ENCODE data around the gene VSIR. TPM values are rescaled to one million over a fixed set of nuclear protein-coding genes. Genes with fewer than 3 reads are reported as not detected.

Gene VSIR
- total and polyA plus RNA-seq, 9 of the 15 experiments (the other 6 are each of a cell fraction or from before 2014, with no cell fraction given) = 0.14 to 20.5 (median 9.3) TPM

DNA sequence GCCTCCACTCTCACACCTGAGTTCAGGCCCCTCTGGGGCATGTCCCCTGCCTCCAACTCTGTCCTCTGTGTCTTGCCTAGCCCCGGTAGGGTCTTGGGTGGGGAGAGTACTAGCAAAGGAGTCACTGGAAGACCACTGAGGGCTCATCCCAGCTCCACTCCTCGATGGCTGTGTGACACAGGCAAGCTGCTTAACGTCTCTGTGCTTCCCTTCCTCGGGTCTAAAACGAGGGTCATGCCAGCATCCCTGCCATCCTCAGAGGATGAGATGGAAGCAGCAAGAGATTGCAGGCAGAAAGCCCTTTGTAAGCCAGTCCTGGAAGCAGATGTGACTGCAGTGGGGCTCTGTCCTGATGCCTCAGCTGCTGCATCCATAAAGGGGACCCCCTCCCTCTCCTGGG is 38.5 kb downstream of the VSIR start:
- POLR2A ChIA-PET = interaction anchor here (0.5 to 1.1 kb wide), 3 partner anchors 12 to 1060 kb away, joined by 3 read pairs; no protein-coding TSS in a partner anchor
- no peak overlapping the region for H3K4me2 ChIP-seq (ENCODE audit: insufficient read depth, low read length)
- intact Hi-C loops (cut with micrococcal nuclease) = no loop called here

DNA sequence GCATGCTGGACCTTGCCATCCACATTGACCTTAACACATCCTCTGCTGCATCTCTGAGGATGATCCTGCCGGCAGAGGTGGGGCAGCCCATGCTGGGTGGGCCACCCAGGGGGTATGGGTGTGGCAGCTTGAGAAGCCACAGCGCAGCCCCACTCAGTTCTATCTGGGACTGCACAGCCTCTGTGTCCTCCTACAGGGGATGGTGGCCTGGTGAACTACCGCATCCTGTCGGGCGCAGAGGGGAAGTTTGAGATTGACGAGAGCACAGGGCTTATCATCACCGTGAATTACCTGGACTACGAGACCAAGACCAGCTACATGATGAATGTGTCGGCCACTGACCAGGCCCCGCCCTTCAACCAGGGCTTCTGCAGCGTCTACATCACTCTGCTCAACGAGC is 41.5 kb downstream of the VSIR start:
- ChIA-PET CTCF (ENCODE audit: low intra/inter-chr PET ratio) (no interaction called here), POLR2A (interaction anchor here (0.8 to 1.2 kb wide), 2 partner anchors 9 to 10 kb away, joined by 4 read pairs; no protein-coding TSS in a partner anchor)
- H4K20me1 ChIP-seq (replicated peaks; ENCODE audit: control insufficient read depth, insufficient read depth, low read length) = no peaks in the 10 kb centered on the region
- DNase-seq (ENCODE audit: extremely low read depth in 1 of 4, low spot score in 3 of 4) (peak in 1 of 4 experiments; percentile 27), FAIRE-seq (peak; percentile 72), ATAC-seq (no peak)
- H3K9me1 ChIP-seq (ENCODE audit: control insufficient read depth, insufficient read depth, low read length) = no peaks in the 10 kb centered on the region
- H3K9me3 ChIP-seq (replicated peaks; ENCODE audit: control insufficient read depth, insufficient read depth, low read depth, low read length) = no peaks in the 10 kb centered on the region
- peaks cover 19 to 61% of the 10 kb centered on the region in 2 experiments for H3K4me1 ChIP-seq (replicated peaks in 1 of 2; ENCODE audit: control insufficient read depth in 2 of 2, insufficient read depth in 2 of 2, low read length in 2 of 2)
- no peaks in the 10 kb centered on the region; a peak in 1 of 5 replicates for H3K27me3 ChIP-seq (ENCODE audit: control insufficient read depth in 2 of 2, insufficient read depth in 2 of 2, low read length in 2 of 2)
- no peaks in the 10 kb centered on the region for H3K79me2 ChIP-seq (ENCODE audit: control insufficient read depth, insufficient read depth, low read length)
- in situ Hi-C loops (cut with MboI) = no loop called here
- H3K27ac ChIP-seq (ENCODE audit: extremely low read depth, low read depth, low read length) = no peak overlapping the region
- H3K4me2 ChIP-seq (ENCODE audit: insufficient read depth, low read length) = no peak overlapping the region
- intact Hi-C loops (cut with micrococcal nuclease) = no loop called here
- TF ChIP-seq RAD21 (CRISPR knock-in tag; conservative IDR thresholded peaks at IDR 0.05 in 1 of 2, IDR thresholded peaks at IDR 0.05 in 1 of 2) = peak in 1 of 2 experiments; percentile 14; a peak in 1 of 4 replicates
- peak; percentile 12 for TF ChIP-seq MEIS2 (IDR thresholded peaks at IDR 0.05; ENCODE audit: partially characterized antibody)
- TF ChIP-seq MYC (IDR thresholded peaks at IDR 0.05; ENCODE audit: low read depth, low read length) = no peak
- TF ChIP-seq MYC (CRISPR knock-in tag; IDR thresholded peaks at IDR 0.05; ENCODE audit: borderline replicate concordance, low read depth) = no peak
- TF ChIP-seq CTBP1 (IDR thresholded peaks at IDR 0.05; ENCODE audit: borderline replicate concordance) = peak; percentile 20; the same call in 1 of the 2 replicates
- BruUV-seq (replicated peaks) = no TSS peak
- H3K4me3 ChIP-seq = no peak overlapping the region
- no peaks in the 10 kb centered on the region for H3K36me3 ChIP-seq (ENCODE audit: control insufficient read depth, insufficient read depth, low read length)
- no peak overlapping the region for H2AFZ ChIP-seq (ENCODE audit: low read depth, low read length)
- WGBS (ENCODE audit: insufficient coverage, low coverage, missing lambda C conversion rate) = 19% methylated on average over 12 of the region's 12 CpGs
- peak overlapping the region in 1 of 2 experiments; percentile 67; a peak in 2 of 4 replicates for H3K9ac ChIP-seq (ENCODE audit: insufficient read depth in 1 of 2, low read depth in 2 of 2, low read length in 2 of 2)

More for the DNA sequence above, 38.5 kb downstream of the VSIR start:
- Histone ChIP-seq H3K79me2 (ENCODE audit: control insufficient read depth, insufficient read depth, low read length) (no peaks in the 10 kb centered on the region), H3K9me1 (ENCODE audit: control insufficient read depth, insufficient read depth, low read length) (no peaks in the 10 kb centered on the region), H3K9ac (ENCODE audit: insufficient read depth in 1 of 2, low read depth in 2 of 2, low read length in 2 of 2) (no peak overlapping the region), H3K4me1 (replicated peaks in 1 of 2; ENCODE audit: control insufficient read depth in 2 of 2, insufficient read depth in 2 of 2, low read length in 2 of 2) (peaks cover 0 to 43% of the 10 kb centered on the region in 2 experiments; a peak in 3 of 5 replicates), H4K20me1 (replicated peaks; ENCODE audit: control insufficient read depth, insufficient read depth, low read length) (no peaks in the 10 kb centered on the region), H3K27me3 (ENCODE audit: control insufficient read depth in 2 of 2, insufficient read depth in 2 of 2, low read length in 2 of 2) (no peaks in the 10 kb centered on the region; a peak in 1 of 5 replicates), H3K27ac (ENCODE audit: extremely low read depth, low read depth, low read length) (no peak overlapping the region), H3K36me3 (ENCODE audit: control insufficient read depth, insufficient read depth, low read length) (no peaks in the 10 kb centered on the region), H2AFZ (ENCODE audit: low read depth, low read length) (no peak overlapping the region), H3K9me3 (replicated peaks; ENCODE audit: control insufficient read depth, insufficient read depth, low read depth, low read length) (no peaks in the 10 kb centered on the region), H3K4me3 (no peak overlapping the region)
- WGBS (ENCODE audit: insufficient coverage, low coverage, missing lambda C conversion rate) = 6% methylated on average over 5 of the region's 5 CpGs
- TF ChIP-seq, protein P1, sequence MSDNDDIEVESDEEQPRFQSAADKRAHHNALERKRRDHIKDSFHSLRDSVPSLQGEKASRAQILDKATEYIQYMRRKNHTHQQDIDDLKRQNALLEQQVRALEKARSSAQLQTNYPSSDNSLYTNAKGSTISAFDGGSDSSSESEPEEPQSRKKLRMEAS (CRISPR knock-in tag; IDR thresholded peaks at IDR 0.05) = no peak
- TF ChIP-seq BCOR (IDR thresholded peaks at IDR 0.05) = peak; percentile 67; the same call in 1 of the 2 replicates
- TF ChIP-seq CHCHD3 (CRISPR knock-in tag; IDR thresholded peaks at IDR 0.05) = no peak
- TF ChIP-seq ZFP36 (IDR thresholded peaks at IDR 0.05; ENCODE audit: low read depth, low read length, partially characterized antibody) = peak; percentile 76
- ATAC-seq (no peak), DNase-seq (ENCODE audit: extremely low read depth in 1 of 4, low spot score in 3 of 4) (no peak), FAIRE-seq (no peak)
- BruUV-seq (replicated peaks) = no TSS peak
- CTCF ChIA-PET (ENCODE audit: low intra/inter-chr PET ratio) = no interaction called here
- in situ Hi-C loops (cut with MboI) = no loop called here
